T-helper 17 cell (primary cell): ENCODE results near the gene BCAS3. TPM values are rescaled to one million over a fixed set of nuclear protein-coding genes. Genes with fewer than 3 reads are reported as not detected.
"Not testable (repeated sequence)": the region's sequence is repeated elsewhere in the genome, so short reads cannot be mapped to it uniquely, and the experiment has no call there.

Experiments used
- ATAC-seq: fragments of 150-1000 bp; cut with Tn5 transposase; 2 replicates; pipeline ENCODE4 v1.10.0; 2021; ENCODE audit warnings: mild to moderate bottlenecking, moderate library complexity
- DNase-seq, 3 donors: peaks; one replicate each; pipeline versions ENCODE4 v3.0.0 to v3.0.0-alpha.2; 2020 to 2021
- H3K9me3 ChIP-seq: one replicate; pipeline ENCODE4 v1.7.0; 2013; ENCODE audit warnings: low read length, mild to moderate bottlenecking; ENCODE audit not compliant: control insufficient read depth, poor library complexity, severe bottlenecking
- H3K27ac Mint-ChIP-seq: one replicate; pipeline ENCODE4 v1.8.0; 2022; ENCODE audit warnings: mild to moderate bottlenecking, moderate library complexity, mixed read lengths
- H3K27me3 Mint-ChIP-seq: one replicate; pipeline ENCODE4 v1.8.0; 2022; ENCODE audit warnings: mixed read lengths
- H3K36me3 Mint-ChIP-seq: one replicate; pipeline ENCODE4 v1.8.0; 2022; ENCODE audit warnings: low read depth, mixed read lengths
- H3K4me1 Mint-ChIP-seq: one replicate; pipeline ENCODE4 v1.8.0; 2022; ENCODE audit warnings: mild to moderate bottlenecking, mixed read lengths
- H3K4me3 Mint-ChIP-seq: one replicate; pipeline ENCODE4 v1.8.0; 2022; ENCODE audit warnings: mild to moderate bottlenecking, moderate library complexity, mixed read lengths
- total RNA-seq, 4 donors: library from RNA in 2 of 4; stranded (reverse) in 2 of 4; gene quantifications; one replicate each; pipeline ENCODE4 v1.2.3 and lab custom pipeline; 2022 to 2026

BCAS3 gene
- total RNA-seq, 2 donors from 2014 or later, result 39.0 to 50.0 TPM

DNA sequence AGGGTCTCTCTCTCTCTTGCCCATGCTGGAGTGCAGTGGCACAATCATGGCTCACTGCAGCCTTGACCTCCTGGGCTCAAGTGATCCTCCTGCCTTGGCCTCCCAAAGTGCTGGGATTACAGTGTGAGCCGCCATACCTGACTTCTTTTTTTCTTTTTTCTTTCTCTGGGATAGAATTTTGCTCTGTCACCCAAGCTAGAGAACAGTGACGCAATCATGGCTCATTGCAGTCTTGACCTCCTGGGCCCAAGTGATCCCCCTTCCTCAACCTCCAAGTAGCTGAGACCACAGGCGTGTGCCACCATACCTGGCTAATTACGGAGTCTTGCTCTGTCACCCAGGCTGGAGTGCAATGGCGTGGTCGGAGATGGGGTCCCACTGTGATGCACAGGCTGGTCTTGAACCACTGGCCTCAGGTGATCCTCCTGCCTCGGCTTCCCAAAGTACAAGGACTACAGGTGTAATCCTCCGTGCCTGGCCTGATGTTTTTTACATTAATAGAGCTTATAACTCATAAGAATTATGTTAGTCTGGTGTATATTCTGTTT lies 76.5 kb downstream of the BCAS3 start:
- Mint-ChIP-seq H3K27ac (no peak overlapping the region), H3K27me3 (no peaks in the 10 kb centered on the region), H3K4me3 (no peak overlapping the region), H3K4me1 (peaks cover 5% of the 10 kb centered on the region), H3K36me3 (peaks cover 6% of the 10 kb centered on the region)
- no peak for ATAC-seq
- no peaks in the 10 kb centered on the region for H3K9me3 ChIP-seq
- no peak for DNase-seq

DNA sequence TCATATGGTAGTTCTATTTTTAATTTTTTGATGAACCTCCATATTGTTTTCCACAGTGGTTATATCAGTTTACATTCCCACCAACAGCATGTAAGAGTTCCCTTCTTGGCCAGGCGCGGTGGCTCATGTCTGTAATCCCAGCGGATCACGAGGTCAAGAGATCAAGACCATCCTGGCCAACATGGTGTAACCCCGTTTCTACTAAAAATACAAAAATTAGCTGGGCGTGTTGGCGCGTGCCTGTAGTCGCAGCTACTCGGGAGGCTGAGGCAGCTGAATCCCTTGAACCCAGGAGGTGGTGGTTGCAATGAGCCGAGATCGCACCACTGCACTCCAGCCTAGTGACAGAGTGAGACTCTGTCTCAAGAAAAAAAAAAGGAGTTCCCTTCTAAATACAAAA lies 79.1 kb downstream of the BCAS3 start:
- H3K9me3 ChIP-seq, H3K4me3 Mint-ChIP-seq, DNase-seq, ATAC-seq, H3K27ac Mint-ChIP-seq, H3K27me3 Mint-ChIP-seq, H3K4me1 Mint-ChIP-seq, H3K36me3 Mint-ChIP-seq: not testable (repeated sequence)

DNA sequence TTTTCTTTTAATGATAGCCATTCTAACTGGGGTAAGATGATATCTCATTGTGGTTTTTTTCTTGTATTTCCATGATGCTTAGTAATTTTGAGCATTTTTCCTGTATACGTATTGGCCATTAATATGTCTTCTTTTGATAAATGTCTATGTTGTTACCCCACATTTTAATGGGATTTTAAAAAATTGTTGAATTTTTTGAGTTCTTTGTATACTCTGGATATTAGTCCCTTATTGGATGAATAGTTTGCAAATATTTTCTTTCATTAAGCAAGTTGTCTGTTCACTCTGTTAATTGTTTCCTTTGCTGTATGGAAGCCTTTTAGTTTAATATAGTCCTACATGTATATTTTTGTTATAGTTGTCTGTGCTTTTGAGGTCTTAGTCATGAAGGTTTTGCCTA lies 79.8 kb downstream of the BCAS3 start:
- Mint-ChIP-seq H3K27ac (no peak overlapping the region), H3K36me3 (peaks cover 2% of the 10 kb centered on the region), H3K4me3 (no peak overlapping the region), H3K27me3 (no peaks in the 10 kb centered on the region), H3K4me1 (peaks cover 2% of the 10 kb centered on the region)
- no peak for ATAC-seq
- peaks cover 6% of the 10 kb centered on the region for H3K9me3 ChIP-seq
- no peak for DNase-seq

DNA sequence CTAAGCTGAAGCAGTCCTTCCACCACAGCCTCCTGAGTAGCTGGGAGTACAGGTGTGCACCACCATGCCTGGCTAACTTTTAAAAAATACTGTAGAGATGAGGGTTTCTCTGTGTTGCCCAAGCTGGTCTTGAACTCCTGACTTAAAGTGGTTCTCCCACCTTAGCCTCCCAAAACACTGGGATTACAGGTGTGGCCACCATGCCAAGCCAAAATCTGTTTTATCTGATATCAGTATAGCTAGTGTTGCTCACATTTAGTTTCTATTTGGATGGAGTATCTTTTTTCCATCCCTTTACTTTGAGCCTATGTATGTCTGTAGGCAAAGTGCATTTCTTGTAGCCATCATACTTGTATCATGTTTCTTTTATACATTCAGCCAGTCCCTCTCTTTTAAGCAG lies 82.1 kb downstream of the BCAS3 start:
- Mint-ChIP-seq H3K4me1 (peaks cover 2% of the 10 kb centered on the region), H3K4me3 (no peak overlapping the region), H3K27me3 (no peaks in the 10 kb centered on the region), H3K27ac (no peak overlapping the region), H3K36me3 (peaks cover 2% of the 10 kb centered on the region)
- ATAC-seq (no peak), DNase-seq (no peak)
- H3K9me3 ChIP-seq, result peaks cover 6% of the 10 kb centered on the region

DNA sequence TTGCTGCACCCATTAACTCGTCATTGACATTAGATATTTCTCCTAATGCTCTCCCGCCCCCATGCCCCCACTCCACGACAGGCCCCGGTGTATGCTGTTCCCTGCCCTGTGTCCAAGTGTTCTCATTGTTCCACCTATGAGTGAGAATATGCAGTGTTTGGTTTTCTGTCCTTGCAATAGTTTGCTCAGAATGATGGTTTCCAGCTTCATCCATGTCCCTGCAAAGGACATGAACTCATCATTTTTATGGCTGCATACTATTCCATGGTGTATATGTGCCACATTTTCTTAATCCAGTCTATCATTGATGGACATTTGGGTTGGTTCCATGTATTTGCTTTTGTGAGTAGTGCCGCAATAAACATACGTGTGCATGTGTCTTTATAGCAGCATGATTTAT lies 83.7 kb downstream of the BCAS3 start:
- H3K27ac Mint-ChIP-seq, H3K4me1 Mint-ChIP-seq, ATAC-seq, H3K9me3 ChIP-seq, H3K4me3 Mint-ChIP-seq, H3K27me3 Mint-ChIP-seq, DNase-seq, H3K36me3 Mint-ChIP-seq: not testable (repeated sequence)

DNA sequence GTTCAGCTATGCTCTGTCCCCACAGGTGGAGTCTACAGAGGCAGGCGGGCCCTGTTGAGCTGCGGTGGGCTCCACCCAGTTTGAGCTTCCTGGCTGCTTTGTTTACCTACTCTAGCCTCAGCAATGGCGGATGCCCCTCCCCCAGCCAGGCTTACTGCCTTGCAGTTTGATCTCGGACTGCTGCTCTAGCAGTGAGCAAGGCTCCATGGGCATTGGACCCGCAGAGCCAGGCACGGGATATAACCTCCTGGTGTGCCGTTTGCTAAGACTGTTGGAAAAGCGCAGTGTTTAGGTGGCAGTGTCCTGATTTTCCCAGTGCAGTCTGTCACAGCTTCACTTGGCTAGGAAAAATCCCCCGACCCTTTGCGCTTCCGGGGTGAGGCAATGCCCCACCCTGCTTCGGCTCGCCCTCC lies 89.1 kb downstream of the BCAS3 start:
- H3K9me3 ChIP-seq, result no peaks in the 10 kb centered on the region
- DNase-seq, result no peak
- Mint-ChIP-seq H3K4me1 (peaks cover 3% of the 10 kb centered on the region), H3K27ac (no peak overlapping the region), H3K4me3 (no peak overlapping the region), H3K27me3 (no peaks in the 10 kb centered on the region), H3K36me3 (peaks cover 7% of the 10 kb centered on the region)
- ATAC-seq, result no peak

DNA sequence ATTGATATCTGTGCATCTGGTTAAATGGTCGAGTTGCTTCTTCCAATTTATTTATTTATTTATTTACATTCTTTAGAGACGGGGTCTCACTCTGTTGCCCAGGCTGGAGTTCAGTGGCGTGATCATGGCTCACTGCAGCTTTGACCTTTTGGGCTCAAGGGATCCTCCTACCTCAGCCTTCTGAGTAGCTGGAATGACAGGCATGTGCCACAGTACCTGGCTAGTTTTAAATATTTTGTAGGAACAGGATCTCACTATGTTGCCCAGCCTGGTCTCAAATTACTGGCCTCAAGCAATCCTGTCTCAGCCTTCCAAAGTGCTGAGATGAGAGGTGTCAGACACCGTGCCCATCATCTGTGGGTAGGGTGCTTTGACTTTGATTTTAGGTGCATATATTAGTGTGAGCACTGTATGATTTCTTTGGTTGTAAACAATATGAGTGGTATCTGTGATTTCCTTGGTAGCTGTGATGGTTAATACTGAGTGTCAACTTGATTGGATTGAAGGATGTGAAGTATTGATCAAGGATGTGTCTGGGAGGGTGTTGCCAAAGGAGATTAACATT lies 90.2 kb downstream of the BCAS3 start:
- H3K36me3 Mint-ChIP-seq, result peaks cover 7% of the 10 kb centered on the region
- ATAC-seq (no peak), DNase-seq (no peak)
- no peak overlapping the region for H3K27ac Mint-ChIP-seq
- H3K4me1 Mint-ChIP-seq, result peaks cover 3% of the 10 kb centered on the region
- no peaks in the 10 kb centered on the region for H3K27me3 Mint-ChIP-seq
- H3K4me3 Mint-ChIP-seq, result no peak overlapping the region
- no peaks in the 10 kb centered on the region for H3K9me3 ChIP-seq

DNA sequence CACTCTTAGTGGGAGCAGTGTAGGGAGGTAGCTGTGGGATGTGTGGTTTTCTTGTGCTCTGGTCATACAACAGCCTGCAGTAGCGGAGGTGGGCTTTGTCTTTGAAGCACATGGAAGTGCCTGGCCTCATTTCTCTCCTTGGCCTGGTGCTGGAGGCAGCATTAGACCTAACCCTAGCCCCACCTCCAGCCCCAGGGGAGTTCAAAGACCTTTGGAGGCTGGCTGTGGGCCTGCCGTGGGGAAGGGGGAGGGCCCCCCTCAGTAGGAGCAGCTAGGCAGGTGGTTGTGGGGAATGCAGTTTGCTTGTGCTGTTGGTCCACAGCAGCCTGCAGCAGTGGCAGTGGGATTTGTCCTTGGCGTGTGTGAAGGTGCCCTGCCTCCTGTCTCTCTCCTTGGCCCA lies 91.7 kb downstream of the BCAS3 start:
- Mint-ChIP-seq H3K27me3 (no peaks in the 10 kb centered on the region), H3K4me1 (peaks cover 5% of the 10 kb centered on the region), H3K36me3 (peaks cover 9% of the 10 kb centered on the region), H3K4me3 (no peak overlapping the region), H3K27ac (no peak overlapping the region)
- no peaks in the 10 kb centered on the region for H3K9me3 ChIP-seq
- DNase-seq (no peak), ATAC-seq (no peak)

DNA sequence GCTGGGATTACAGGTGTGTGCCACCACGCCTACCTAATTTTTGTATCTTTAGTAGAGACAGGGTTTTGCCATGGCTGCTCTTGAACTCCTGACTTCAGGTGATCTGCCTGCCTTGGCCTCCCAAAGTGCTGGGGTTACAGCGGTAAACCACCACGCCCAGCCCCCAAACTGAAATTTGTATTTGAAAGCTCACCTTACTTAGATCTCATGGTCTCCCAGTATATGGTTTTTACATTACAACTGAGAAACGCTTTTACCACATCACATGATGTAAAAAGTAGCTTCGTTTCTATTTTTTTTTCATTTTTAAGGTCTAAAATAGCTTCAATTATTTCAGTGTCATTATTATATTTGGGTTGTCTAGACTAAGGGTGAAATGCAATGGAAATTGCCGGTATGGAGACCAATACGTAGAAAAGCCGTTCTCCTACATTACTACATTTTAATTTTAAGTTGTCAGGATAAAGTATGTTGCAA lies 93.3 kb downstream of the BCAS3 start:
- ATAC-seq (no peak), DNase-seq (no peak)
- peaks cover 5% of the 10 kb centered on the region for H3K4me1 Mint-ChIP-seq
- no peak overlapping the region for H3K27ac Mint-ChIP-seq
- H3K9me3 ChIP-seq, result no peaks in the 10 kb centered on the region
- peaks cover 8% of the 10 kb centered on the region for H3K36me3 Mint-ChIP-seq
- no peaks in the 10 kb centered on the region for H3K27me3 Mint-ChIP-seq
- H3K4me3 Mint-ChIP-seq, result no peak overlapping the region

DNA sequence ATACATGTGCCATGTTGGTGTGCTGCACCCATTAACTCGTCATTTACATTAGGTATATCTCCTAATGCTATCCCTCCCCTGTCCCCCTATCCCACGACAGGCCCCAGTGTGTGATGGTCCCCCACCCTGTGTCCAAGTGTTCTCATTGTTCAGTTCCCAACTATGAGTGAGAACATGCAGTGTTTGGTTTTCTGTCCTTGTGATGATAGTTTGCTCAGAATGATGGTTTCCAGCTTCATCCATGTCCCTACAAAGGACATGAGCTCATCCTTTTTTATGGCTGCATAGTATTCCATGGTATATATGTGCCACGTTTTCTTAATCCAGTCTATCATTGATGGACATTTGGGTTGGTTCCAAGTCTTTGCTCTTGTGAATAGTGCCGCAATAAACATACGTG lies 94.0 kb downstream of the BCAS3 start:
- not testable (repeated sequence) for H3K9me3 ChIP-seq, DNase-seq, ATAC-seq, H3K4me1 Mint-ChIP-seq, H3K36me3 Mint-ChIP-seq, H3K27ac Mint-ChIP-seq, H3K4me3 Mint-ChIP-seq, H3K27me3 Mint-ChIP-seq

DNA sequence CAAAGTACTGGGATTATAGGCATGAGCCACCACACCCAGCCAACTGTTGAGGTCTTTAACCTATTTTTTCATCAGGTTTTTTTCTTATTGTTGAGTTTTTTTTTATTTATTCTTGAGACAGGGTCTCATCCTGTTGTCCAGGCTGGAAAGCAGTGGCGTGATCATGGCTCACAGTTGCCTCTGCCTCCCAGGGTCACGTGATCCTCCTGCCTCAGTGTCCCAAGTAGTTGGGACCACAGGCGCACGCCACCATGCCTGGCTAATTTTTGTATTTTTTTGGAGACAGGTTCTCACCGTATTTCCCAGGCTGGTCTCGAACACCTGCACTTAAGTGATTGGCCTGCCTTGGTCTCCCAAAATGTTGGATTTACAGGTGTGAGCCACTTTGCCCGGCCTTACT lies 95.9 kb downstream of the BCAS3 start:
- H3K9me3 ChIP-seq, result no peaks in the 10 kb centered on the region
- no peak overlapping the region for H3K27ac Mint-ChIP-seq
- peaks cover 6% of the 10 kb centered on the region for H3K36me3 Mint-ChIP-seq
- DNase-seq (no peak), ATAC-seq (no peak)
- no peaks in the 10 kb centered on the region for H3K27me3 Mint-ChIP-seq
- peaks cover 5% of the 10 kb centered on the region for H3K4me1 Mint-ChIP-seq
- H3K4me3 Mint-ChIP-seq, result no peak overlapping the region

DNA sequence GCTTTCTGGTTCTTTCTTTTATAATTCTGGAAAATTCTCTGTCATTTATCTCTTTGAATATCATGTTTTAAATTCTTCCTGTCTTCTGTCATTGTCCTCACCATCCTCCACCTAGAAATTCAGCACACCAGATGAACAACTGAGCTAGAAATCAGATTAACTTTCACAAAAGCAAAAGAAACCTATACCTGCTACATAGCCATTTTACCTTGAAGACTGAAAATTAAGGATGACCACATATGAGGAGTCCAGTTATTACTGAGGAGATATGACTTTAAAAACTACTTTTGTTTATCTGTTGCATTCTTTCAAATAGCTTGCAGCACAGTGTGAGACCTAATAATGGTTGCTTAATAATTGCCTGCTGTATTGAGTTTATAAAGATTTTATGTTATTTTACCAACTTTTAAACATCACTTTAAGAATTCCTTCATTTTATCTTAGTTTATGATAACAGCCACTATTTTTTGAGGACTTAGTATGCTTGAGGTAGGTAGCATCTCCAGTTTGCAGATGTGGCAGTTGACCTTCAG lies 104.3 kb downstream of the BCAS3 start:
- H3K9me3 ChIP-seq, result no peaks in the 10 kb centered on the region
- Mint-ChIP-seq H3K36me3 (peaks cover 5% of the 10 kb centered on the region), H3K27ac (no peak overlapping the region), H3K4me1 (peaks cover 5% of the 10 kb centered on the region), H3K4me3 (no peak overlapping the region), H3K27me3 (no peaks in the 10 kb centered on the region)
- DNase-seq (no peak), ATAC-seq (no peak)

DNA sequence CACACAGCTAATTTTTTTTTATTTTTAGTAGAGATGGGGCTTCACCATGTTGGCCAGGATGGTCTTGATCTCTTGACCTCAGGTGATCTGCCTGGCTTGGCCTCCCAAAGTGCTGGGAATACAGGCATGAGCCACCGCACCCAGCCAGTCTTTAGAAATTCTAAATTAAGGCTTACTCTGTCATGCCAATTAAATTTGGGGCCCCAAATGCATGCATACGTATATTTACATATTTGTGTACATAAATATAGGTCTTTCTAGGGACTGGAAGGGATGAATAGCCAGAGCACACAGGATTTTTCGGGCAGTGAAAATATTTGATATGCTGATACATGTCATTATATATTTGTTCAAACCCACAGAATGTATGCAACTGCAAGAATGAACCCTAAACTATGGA lies 105.1 kb downstream of the BCAS3 start:
- no peak for ATAC-seq
- H3K27me3 Mint-ChIP-seq, result no peaks in the 10 kb centered on the region

DNA sequence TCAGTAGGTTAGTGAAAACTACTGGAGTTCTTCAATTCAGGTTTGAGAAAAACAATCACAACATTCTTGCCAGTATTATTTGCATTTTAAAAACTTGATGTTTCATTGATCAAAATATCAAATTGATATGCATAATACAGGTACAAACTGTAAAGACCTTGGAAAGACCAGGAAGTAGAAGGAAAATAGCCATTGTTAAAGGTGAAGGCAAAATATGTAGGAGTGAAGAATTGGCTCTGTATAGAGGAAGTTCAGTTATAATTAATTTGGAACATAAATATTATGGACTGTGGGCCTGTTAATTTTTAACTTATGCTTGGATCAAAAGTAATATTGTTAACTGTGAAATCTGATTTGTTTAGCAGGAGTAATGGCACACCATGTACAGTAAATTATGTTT lies 112.6 kb downstream of the BCAS3 start:
- no peak overlapping the region for H3K27ac Mint-ChIP-seq
- peaks cover 9% of the 10 kb centered on the region for H3K4me1 Mint-ChIP-seq
- no peaks in the 10 kb centered on the region for H3K27me3 Mint-ChIP-seq
- ATAC-seq (no peak), DNase-seq (no peak)
- no peaks in the 10 kb centered on the region for H3K9me3 ChIP-seq
- peaks cover 2% of the 10 kb centered on the region for H3K36me3 Mint-ChIP-seq
- H3K4me3 Mint-ChIP-seq, result no peak overlapping the region

More for the DNA sequence above, 105.1 kb downstream of the BCAS3 start:
- peaks cover 7% of the 10 kb centered on the region for H3K4me1 Mint-ChIP-seq
- no peaks in the 10 kb centered on the region for H3K9me3 ChIP-seq
- H3K4me3 Mint-ChIP-seq, result no peak overlapping the region
- peaks cover 4% of the 10 kb centered on the region for H3K36me3 Mint-ChIP-seq
- H3K27ac Mint-ChIP-seq, result no peak overlapping the region
- no peak for DNase-seq
